Ishikawa (cell line): ENCODE results near the gene USP14.

ENCODE experiments used
- EGR1 ChIP-seq: IDR thresholded peaks from 2 replicates; pipeline ENCODE4 v1.6.1; 2012
- RAD21 ChIP-seq: IDR thresholded peaks from 2 replicates; pipeline ENCODE4 v1.6.1; 2012; ENCODE audit warnings: low read depth
- TAF1 ChIP-seq: IDR thresholded peaks from 2 replicates; pipeline ENCODE4 v1.6.1; 2012; ENCODE audit warnings: low read depth, mild to moderate bottlenecking
- TEAD4 ChIP-seq: IDR thresholded peaks from 2 replicates; pipeline ENCODE4 v1.6.1; 2012

GRCh38 chr18:191725-192124 lies 33.4 kb downstream of the USP14 start:
- no peak for TF ChIP-seq EGR1
- TF ChIP-seq TAF1: no peak
- TF ChIP-seq RAD21: no peak
- no peak for TF ChIP-seq TEAD4
